GM21619 (cell line): ENCODE results near the gene DCAF6.
"Not testable (repeated sequence)": the region's sequence is repeated elsewhere in the genome, so short reads cannot be mapped to it uniquely, and the experiment has no call there.

Experiments
- ATAC-seq: cut with Tn5 transposase; IDR thresholded peaks from one replicate; pipeline ENCODE4 v1.9.1; 2021; ENCODE audit not compliant: unreplicated experiment

The DCAF6 gene

DNA sequence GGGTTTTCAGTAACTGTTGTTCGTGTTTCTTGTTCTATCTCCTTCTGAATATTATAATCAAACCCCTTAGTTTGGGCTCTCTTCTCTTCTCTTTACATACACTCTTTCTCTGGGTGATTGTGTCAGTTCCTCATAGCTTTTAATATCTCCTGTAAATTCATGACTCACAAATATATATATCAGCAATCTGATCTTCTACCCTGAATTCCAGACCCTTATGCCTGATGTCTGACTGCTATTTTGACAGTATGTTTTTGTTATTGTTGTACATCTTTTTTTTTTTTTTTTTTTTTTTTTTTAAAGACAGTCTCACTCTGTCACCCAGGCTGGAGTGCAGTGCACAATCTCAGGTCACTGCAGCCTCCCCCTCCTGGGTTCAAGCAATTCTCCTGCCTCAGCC lies 71.2 kb downstream of the DCAF6 start:
- ATAC-seq, result no peak

DNA sequence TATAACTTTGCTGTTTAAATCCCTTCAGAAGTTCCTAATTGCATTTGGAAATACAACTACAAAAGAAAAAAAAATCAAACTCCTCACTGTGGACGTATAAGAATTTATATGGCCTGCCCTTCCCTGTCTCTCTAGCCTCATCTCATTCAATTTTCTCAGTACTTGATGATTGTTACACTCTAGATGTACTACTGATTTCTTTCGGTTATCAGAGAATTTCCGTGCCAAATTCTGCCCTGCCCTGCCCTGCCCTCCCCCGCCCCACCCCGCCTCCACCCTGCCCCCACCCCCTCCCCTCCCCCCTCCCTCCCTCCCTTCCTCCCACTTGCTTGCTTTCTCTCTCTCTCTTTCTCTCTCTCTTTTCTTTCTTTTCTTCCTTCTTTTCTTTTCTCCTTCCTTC lies 72.1 kb downstream of the DCAF6 start:
- ATAC-seq, result no peak

- ATAC-seq, result no peak
Observed at GRCh38 chr1:168009322-168009721, 72.8 kb downstream of the DCAF6 start.

GRCh38 chr1:168019407-168019806 lies 82.9 kb downstream of the DCAF6 start:
- ATAC-seq, result no peak

DNA sequence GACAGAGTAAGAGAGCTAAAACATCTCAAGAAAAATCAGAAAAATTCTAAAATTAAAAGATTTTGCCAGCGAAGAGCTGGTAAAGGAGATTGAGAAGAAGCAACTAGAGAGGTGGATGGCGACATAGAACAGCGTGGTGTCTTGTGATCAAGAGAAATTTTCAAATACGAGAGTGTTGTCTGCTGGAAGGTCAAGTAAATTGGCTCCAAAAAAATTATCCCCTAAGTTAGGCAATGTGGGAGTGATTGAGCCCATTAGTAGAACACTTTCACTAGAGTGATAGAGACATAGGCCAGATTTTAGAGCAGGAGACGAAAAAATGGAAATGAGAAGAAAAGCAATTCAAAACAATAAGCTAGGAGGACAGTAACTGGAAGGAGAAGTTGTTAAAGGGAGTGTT lies 94.7 kb downstream of the DCAF6 start:
- ATAC-seq, result no peak

GRCh38 chr1:168031627-168032026 lies 95.1 kb downstream of the DCAF6 start:
- ATAC-seq, result no peak

GRCh38 chr1:168032029-168032428 lies 95.5 kb downstream of the DCAF6 start:
- no peak for ATAC-seq

- ATAC-seq, result no peak
Observed at GRCh38 chr1:168035345-168035744, 98.9 kb downstream of the DCAF6 start.

DNA sequence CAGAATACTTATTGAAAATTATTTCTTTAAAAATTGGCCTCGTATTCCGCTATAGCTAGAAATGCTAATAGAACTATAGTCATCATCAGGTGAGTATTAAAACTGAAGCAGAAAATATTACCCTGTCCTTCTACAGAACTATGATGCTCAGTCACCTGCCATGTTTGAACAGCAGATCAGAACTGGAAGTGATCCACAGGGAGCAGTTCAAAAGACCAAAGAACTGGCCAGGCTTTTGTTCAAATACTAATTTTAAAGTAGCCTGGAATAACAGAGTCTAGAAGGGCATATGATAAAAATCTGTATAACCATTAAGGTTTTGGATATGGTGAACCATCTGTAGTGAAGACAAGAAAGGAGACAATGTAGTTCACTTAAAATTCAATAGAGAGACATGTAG lies 105.9 kb downstream of the DCAF6 start:
- no peak for ATAC-seq

GRCh38 chr1:168045311-168045710 lies 108.8 kb downstream of the DCAF6 start:
- no peak for ATAC-seq

GRCh38 chr1:168050307-168050706 lies 113.8 kb downstream of the DCAF6 start:
- no peak for ATAC-seq

- ATAC-seq, result no peak
Observed at GRCh38 chr1:168050880-168051279, 114.4 kb downstream of the DCAF6 start.

GRCh38 chr1:168053681-168054080 lies 117.2 kb downstream of the DCAF6 start:
- no peak for ATAC-seq

GRCh38 chr1:168054117-168054516 lies 117.6 kb downstream of the DCAF6 start:
- ATAC-seq, result no peak

- not testable (repeated sequence) for ATAC-seq
Observed at GRCh38 chr1:168056152-168056551, 119.7 kb downstream of the DCAF6 start.

- no peak for ATAC-seq
Observed at GRCh38 chr1:168057355-168057754, 120.9 kb downstream of the DCAF6 start.

DNA sequence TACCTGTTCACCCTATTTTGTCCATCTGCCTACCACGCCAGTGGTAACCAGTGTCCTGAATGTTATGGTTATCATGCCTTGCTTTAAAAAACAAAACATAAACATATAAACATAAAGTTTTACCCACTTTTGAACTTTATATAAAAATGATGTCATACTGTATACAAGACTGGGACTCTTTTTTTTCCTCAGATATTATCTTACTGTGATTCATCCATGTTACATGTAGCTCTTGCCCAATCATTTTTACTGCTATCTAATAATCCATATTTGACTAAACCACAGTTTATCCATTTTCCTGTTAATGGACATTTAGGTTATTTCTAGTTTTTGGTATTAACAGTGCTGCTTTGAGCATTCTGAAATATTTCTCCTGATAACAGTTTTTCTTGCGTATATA lies 121.4 kb downstream of the DCAF6 start:
- ATAC-seq, result no peak

GRCh38 chr1:168064216-168064615 lies 127.7 kb downstream of the DCAF6 start:
- no peak for ATAC-seq

DNA sequence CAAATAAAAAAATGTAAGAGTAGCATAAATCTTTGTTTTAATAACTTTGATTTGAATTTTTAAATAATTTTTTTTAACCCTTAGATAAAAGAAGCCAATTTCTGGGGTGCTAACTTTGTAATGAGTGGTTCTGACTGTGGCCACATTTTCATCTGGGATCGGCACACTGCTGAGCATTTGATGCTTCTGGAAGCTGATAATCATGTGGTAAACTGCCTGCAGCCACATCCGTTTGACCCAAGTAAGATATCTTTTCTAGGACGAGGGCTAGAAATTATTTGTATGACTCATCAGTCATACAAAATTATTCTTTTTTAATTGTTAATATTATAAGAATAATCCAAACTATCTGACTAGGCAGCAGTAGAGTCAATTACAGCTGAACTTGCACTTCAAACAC lies 129.0 kb downstream of the DCAF6 start:
- no peak for ATAC-seq

DNA sequence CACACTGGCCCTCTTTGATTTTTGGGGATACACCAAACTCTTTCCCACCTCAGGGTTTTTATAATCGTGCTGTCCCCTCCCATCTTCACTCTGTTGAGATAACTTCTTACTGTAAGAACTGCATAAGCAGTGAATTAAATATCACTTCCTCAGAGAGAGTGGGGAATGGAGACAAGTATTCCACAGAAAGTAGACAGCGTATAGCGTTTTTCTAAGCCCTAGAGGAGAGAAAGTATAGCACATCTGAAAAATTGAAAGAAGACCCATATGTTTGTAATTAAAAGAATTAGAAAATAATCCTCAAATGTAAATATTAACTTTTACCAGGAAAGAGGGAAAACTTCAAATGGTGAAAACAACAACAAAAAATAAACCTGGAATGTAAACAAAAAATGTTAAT lies 132.9 kb downstream of the DCAF6 start:
- no peak for ATAC-seq

DNA sequence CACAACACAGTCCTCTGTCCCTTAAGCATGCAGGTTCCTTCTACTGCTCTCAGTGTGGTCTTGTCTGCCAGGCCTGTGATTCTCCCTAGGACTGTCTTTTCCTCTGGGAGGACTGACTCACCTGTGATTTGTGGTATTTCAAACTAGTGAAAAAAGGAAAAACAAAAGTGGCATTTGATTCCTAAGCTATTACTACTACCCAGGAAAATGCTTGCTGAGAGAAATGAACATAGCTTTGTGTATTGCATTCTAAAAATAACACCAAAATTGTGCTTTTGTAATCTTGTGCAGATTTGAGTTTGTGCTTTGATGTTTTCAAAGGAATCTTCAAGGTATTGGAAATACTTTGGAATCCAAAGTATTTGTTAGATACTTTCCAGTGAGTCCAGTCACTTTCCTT lies 143.3 kb downstream of the DCAF6 start:
- ATAC-seq, result no peak

- no peak for ATAC-seq
Observed at GRCh38 chr1:168081373-168082007, 145.0 kb downstream of the DCAF6 start.
